ENCODE data around the gene LCLAT1.

- TF ChIP-seq GATA2 (IDR thresholded peaks at IDR 0.05; ENCODE audit: low read depth, low read length) (no peak), GATA3 (IDR thresholded peaks at IDR 0.05; ENCODE audit: low read depth, low read length) (no peak)
These were observed 175.4 kb downstream of the LCLAT1 start for GRCh38 chr2:30622452-30622851.

All from SH-SY5Y (cell line).